ENCODE measurements around the gene IMMP2L. TPM values are rescaled to one million over a fixed set of nuclear protein-coding genes. Genes with fewer than 3 reads are reported as not detected.

The IMMP2L gene
- total RNA-seq, 2 experiments from 2014 or later, result 8.9 to 18.7 TPM

DNA sequence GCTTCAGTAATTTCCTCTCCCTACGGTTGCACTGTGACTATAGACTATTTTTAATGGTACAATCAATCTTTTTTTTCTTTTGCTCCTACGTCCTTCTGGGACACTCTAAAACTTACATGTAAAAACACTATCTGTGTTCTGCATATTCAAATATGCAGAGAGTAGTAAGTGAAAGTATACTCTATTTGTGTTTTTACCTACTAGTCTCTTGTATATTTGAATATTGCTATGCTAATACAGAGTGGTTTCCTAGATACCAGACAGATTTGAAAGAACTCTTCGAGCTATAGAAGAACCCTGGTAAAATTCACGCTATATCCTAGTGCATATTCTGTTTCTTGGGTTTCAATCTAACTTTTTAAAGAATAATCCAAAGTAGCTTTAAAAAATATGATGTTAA is 672.2 kb downstream of the IMMP2L start:
- Histone ChIP-seq H3K4me3 (ENCODE audit: low read length) (no peak overlapping the region), H3K9me3 (ENCODE audit: control insufficient read depth in 1 of 2, insufficient read depth in 1 of 2, low read length in 2 of 2) (no peaks in the 10 kb centered on the region), H3K4me1 (ENCODE audit: insufficient read depth, low read length) (no peaks in the 10 kb centered on the region), H3K36me3 (ENCODE audit: insufficient read depth, low read length) (no peaks in the 10 kb centered on the region), H3K27me3 (ENCODE audit: control insufficient read depth in 1 of 2, insufficient read depth in 2 of 2, low read length in 2 of 2) (no peaks in the 10 kb centered on the region), H3K27ac (ENCODE audit: low read depth in 1 of 2, low read length in 2 of 2) (no peak overlapping the region)
- ChIA-PET CTCF (no interaction called here), POLR2A (interaction anchor here (0.7 kb wide), 1 partner anchor 9 kb away, joined by 3 read pairs; no protein-coding TSS in a partner anchor)
- TF ChIP-seq, protein P1, sequence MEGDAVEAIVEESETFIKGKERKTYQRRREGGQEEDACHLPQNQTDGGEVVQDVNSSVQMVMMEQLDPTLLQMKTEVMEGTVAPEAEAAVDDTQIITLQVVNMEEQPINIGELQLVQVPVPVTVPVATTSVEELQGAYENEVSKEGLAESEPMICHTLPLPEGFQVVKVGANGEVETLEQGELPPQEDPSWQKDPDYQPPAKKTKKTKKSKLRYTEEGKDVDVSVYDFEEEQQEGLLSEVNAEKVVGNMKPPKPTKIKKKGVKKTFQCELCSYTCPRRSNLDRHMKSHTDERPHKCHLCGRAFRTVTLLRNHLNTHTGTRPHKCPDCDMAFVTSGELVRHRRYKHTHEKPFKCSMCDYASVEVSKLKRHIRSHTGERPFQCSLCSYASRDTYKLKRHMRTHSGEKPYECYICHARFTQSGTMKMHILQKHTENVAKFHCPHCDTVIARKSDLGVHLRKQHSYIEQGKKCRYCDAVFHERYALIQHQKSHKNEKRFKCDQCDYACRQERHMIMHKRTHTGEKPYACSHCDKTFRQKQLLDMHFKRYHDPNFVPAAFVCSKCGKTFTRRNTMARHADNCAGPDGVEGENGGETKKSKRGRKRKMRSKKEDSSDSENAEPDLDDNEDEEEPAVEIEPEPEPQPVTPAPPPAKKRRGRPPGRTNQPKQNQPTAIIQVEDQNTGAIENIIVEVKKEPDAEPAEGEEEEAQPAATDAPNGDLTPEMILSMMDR (IDR thresholded peaks at IDR 0.05), result no peak
- Mint-ChIP-seq H3K4me3 (no peak overlapping the region), H3K27me3 (no peaks in the 10 kb centered on the region), H3K36me3 (ENCODE audit: low read depth) (no peaks in the 10 kb centered on the region), H3K4me1 (ENCODE audit: low read depth) (no peaks in the 10 kb centered on the region), H3K27ac (no peak overlapping the region), H3K9me3 (peaks cover 2% of the 10 kb centered on the region)
- ATAC-seq (ENCODE audit: poor library complexity) (no peak), DNase-seq (no peak)
- intact Hi-C loops (cut with DNase I, micrococcal nuclease), result no loop called here

GRCh38 chr7:110889335-110889734 is 673.0 kb downstream of the IMMP2L start:
- ChIA-PET POLR2A (no interaction called here), CTCF (no interaction called here)
- intact Hi-C loops (cut with DNase I, micrococcal nuclease), result no loop called here
- no peaks in the 10 kb centered on the region for H3K27me3 ChIP-seq (ENCODE audit: control insufficient read depth in 1 of 2, insufficient read depth in 2 of 2, low read length in 2 of 2)
- H3K4me3 Mint-ChIP-seq, result no peak overlapping the region
- no peak overlapping the region for H3K4me3 ChIP-seq (ENCODE audit: low read length)
- DNase-seq, result no peak
- no peaks in the 10 kb centered on the region for H3K9me3 Mint-ChIP-seq
- H3K27ac ChIP-seq (ENCODE audit: low read depth in 1 of 2, low read length in 2 of 2), result no peak overlapping the region
- H3K9me3 ChIP-seq (ENCODE audit: control insufficient read depth in 1 of 2, insufficient read depth in 1 of 2, low read length in 2 of 2), result no peaks in the 10 kb centered on the region
- no peaks in the 10 kb centered on the region for H3K36me3 ChIP-seq (ENCODE audit: insufficient read depth, low read length)
- no peaks in the 10 kb centered on the region for H3K4me1 ChIP-seq (ENCODE audit: insufficient read depth, low read length)
- H3K27ac Mint-ChIP-seq, result no peak overlapping the region
- TF ChIP-seq, protein P1 (IDR thresholded peaks at IDR 0.05), result no peak
- no peak for ATAC-seq (ENCODE audit: poor library complexity)
- no peaks in the 10 kb centered on the region for H3K4me1 Mint-ChIP-seq (ENCODE audit: low read depth)
- no peaks in the 10 kb centered on the region for H3K36me3 Mint-ChIP-seq (ENCODE audit: low read depth)
- no peaks in the 10 kb centered on the region for H3K27me3 Mint-ChIP-seq

DNA sequence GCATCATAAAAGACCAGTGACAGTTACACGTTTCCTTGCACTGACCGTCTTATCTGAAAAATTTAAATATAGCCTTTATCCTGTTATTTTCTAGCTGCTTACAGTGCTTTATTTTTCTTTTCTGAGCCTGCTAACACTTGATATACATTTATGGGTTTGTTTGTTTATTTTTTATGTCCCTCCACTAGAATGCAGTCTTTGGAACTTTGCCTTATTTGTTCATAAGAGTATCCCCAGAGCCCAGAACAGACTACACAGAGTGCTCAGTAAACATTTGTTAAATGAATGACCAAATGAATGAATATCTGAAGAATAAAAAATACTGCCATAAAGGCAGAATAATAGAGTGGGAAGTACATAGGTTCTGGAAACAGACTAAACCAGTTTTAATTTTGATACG is 673.7 kb downstream of the IMMP2L start:
- no peak for DNase-seq
- H3K36me3 ChIP-seq (ENCODE audit: insufficient read depth, low read length), result no peaks in the 10 kb centered on the region
- Mint-ChIP-seq H3K27ac (no peak overlapping the region), H3K36me3 (ENCODE audit: low read depth) (no peaks in the 10 kb centered on the region), H3K4me1 (ENCODE audit: low read depth) (no peaks in the 10 kb centered on the region), H3K9me3 (no peaks in the 10 kb centered on the region), H3K4me3 (no peak overlapping the region), H3K27me3 (no peaks in the 10 kb centered on the region)
- no peak overlapping the region for H3K4me3 ChIP-seq (ENCODE audit: low read length)
- no peaks in the 10 kb centered on the region for H3K4me1 ChIP-seq (ENCODE audit: insufficient read depth, low read length)
- intact Hi-C loops (cut with DNase I, micrococcal nuclease), result no loop called here
- no peaks in the 10 kb centered on the region for H3K9me3 ChIP-seq (ENCODE audit: control insufficient read depth in 1 of 2, insufficient read depth in 1 of 2, low read length in 2 of 2)
- no peaks in the 10 kb centered on the region for H3K27me3 ChIP-seq (ENCODE audit: control insufficient read depth in 1 of 2, insufficient read depth in 2 of 2, low read length in 2 of 2)
- no peak for ATAC-seq (ENCODE audit: poor library complexity)
- H3K27ac ChIP-seq (ENCODE audit: low read depth in 1 of 2, low read length in 2 of 2), result no peak overlapping the region
- ChIA-PET CTCF (no interaction called here), POLR2A (no interaction called here)
- TF ChIP-seq, protein P1 (IDR thresholded peaks at IDR 0.05), result no peak
